Left hindlimb (tissue), 1 donor: ENCODE measurements around the gene OSBPL1A.

Experiments
- DNase-seq: peaks from one replicate; pipeline ENCODE4 v3.0.0-alpha.2; 2018

The OSBPL1A gene

GRCh38 chr18:24115628-24116027, 282.0 kb downstream of the OSBPL1A start:
- no peak for DNase-seq

GRCh38 chr18:24114924-24115549, 282.6 kb downstream of the OSBPL1A start:
- DNase-seq, result no peak

- DNase-seq, result no peak
These were observed 284.6 kb downstream of the OSBPL1A start for GRCh38 chr18:24112874-24113615.

GRCh38 chr18:24112464-24112863, 285.2 kb downstream of the OSBPL1A start:
- DNase-seq, result no peak
